ENCODE data around the gene PPIL1. TPM values are rescaled to one million over a fixed set of nuclear protein-coding genes. Genes with fewer than 3 reads are reported as not detected.

PPIL1 gene
- total RNA-seq, 1 donor from 2014 or later, result 25.6 TPM

GRCh38 chr6:36834576-36835341 is 39.8 kb downstream of the PPIL1 start:
- Mint-ChIP-seq H3K27me3 (ENCODE audit: low read depth) (peaks cover 13% of the 10 kb centered on the region), H3K27ac (ENCODE audit: unreplicated experiment) (no peak overlapping the region), H3K9me3 (ENCODE audit: low read depth) (no peaks in the 10 kb centered on the region), H3K36me3 (ENCODE audit: low read depth) (no peaks in the 10 kb centered on the region), H3K4me1 (ENCODE audit: low read depth) (peaks cover 14% of the 10 kb centered on the region), H3K4me3 (ENCODE audit: unreplicated experiment) (no peak overlapping the region)
- TF ChIP-seq CTCF (IDR thresholded peaks at IDR 0.05), result no peak
- DNase-seq (ENCODE audit: low spot score), result no peak

DNA sequence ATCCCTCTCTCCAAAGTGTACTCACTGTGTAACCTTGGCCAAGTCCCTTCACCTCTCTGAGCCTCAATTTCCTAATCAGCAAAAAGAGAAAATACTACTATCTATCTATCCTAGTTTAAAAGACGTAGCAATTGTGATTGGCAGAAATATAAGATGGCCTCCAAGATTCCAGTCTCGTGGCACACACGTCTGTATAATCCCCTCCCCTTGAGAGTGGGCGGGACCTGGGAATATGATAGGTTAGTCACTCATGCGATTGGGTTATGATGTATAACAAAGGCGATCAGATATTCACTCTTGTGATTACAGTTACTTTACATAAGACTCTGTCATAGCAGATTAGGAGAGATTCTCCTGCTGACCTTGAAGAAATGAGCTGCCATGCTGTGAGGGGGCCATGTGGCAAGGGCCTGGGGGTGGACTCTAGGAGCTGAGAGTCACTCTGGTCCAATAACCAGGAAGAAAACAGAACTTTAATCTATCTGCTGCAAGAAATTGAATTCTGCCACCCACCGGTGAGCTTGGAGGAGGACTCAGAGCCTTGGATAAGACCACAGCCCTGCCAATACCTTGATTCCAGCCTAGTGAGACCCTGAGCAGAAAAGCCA is 41.3 kb downstream of the PPIL1 start:
- H3K4me3 Mint-ChIP-seq (ENCODE audit: unreplicated experiment), result no peak overlapping the region
- H3K36me3 Mint-ChIP-seq (ENCODE audit: low read depth), result no peaks in the 10 kb centered on the region
- no peak for TF ChIP-seq CTCF (IDR thresholded peaks at IDR 0.05)
- H3K27me3 Mint-ChIP-seq (ENCODE audit: low read depth), result peaks cover 6% of the 10 kb centered on the region
- no peaks in the 10 kb centered on the region for H3K9me3 Mint-ChIP-seq (ENCODE audit: low read depth)
- H3K4me1 Mint-ChIP-seq (ENCODE audit: low read depth), result peaks cover 10% of the 10 kb centered on the region
- H3K27ac Mint-ChIP-seq (ENCODE audit: unreplicated experiment), result no peak overlapping the region
- DNase-seq (ENCODE audit: low spot score), result no peak

- no peak for TF ChIP-seq CTCF (IDR thresholded peaks at IDR 0.05)
- Mint-ChIP-seq H3K4me3 (ENCODE audit: unreplicated experiment) (no peak overlapping the region), H3K27me3 (ENCODE audit: low read depth) (peaks cover 5% of the 10 kb centered on the region), H3K27ac (ENCODE audit: unreplicated experiment) (no peak overlapping the region), H3K36me3 (ENCODE audit: low read depth) (no peaks in the 10 kb centered on the region), H3K9me3 (ENCODE audit: low read depth) (no peaks in the 10 kb centered on the region), H3K4me1 (ENCODE audit: low read depth) (peaks cover 17% of the 10 kb centered on the region)
- no peak for DNase-seq (ENCODE audit: low spot score)
Observed at GRCh38 chr6:36832313-36832712, 42.3 kb downstream of the PPIL1 start.

- Mint-ChIP-seq H3K36me3 (ENCODE audit: low read depth) (no peaks in the 10 kb centered on the region), H3K4me1 (ENCODE audit: low read depth) (peaks cover 22% of the 10 kb centered on the region), H3K9me3 (ENCODE audit: low read depth) (no peaks in the 10 kb centered on the region), H3K4me3 (ENCODE audit: unreplicated experiment) (no peak overlapping the region), H3K27me3 (ENCODE audit: low read depth) (peaks cover 4% of the 10 kb centered on the region), H3K27ac (ENCODE audit: unreplicated experiment) (no peak overlapping the region)
- DNase-seq (ENCODE audit: low spot score), result no peak
- no peak for TF ChIP-seq CTCF (IDR thresholded peaks at IDR 0.05)
Observed at GRCh38 chr6:36830577-36830976, 44.0 kb downstream of the PPIL1 start.

DNA sequence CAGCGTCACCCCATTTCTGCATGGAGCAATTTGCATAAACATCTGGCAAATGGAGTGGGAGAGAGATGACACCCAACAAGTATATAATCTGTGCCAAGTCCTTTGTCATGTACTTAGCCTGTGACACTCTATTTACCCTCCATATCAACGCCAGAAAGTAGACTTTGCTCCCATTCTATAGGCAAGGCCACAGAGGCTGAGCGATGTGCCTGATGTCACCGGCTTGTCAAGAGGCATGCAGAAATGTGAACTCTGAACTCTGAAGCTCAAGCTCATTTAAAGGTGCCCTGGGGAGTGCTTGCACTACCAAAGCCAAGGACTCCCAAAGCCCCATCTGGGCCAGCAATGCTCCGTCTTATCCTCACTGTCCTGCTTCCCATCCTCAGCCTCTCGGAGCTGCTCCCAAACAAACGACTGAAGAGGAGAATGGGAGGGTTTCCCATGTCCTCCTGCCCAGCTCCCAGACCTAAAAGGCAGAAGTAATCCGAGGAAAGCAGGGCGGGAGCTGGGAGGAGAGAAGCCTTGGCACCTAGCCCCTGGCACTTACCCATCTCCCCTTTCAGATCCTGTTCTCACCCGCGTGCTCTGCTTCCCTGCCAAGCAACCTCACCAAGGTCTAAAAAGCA is 44.6 kb downstream of the PPIL1 start:
- H3K27ac Mint-ChIP-seq (ENCODE audit: unreplicated experiment), result no peak overlapping the region
- peaks cover 22% of the 10 kb centered on the region for H3K4me1 Mint-ChIP-seq (ENCODE audit: low read depth)
- H3K4me3 Mint-ChIP-seq (ENCODE audit: unreplicated experiment), result no peak overlapping the region
- H3K36me3 Mint-ChIP-seq (ENCODE audit: low read depth), result no peaks in the 10 kb centered on the region
- DNase-seq (ENCODE audit: low spot score), result no peak
- no peaks in the 10 kb centered on the region for H3K27me3 Mint-ChIP-seq (ENCODE audit: low read depth)
- no peaks in the 10 kb centered on the region for H3K9me3 Mint-ChIP-seq (ENCODE audit: low read depth)
- no peak for TF ChIP-seq CTCF (IDR thresholded peaks at IDR 0.05)
